GM12891 (cell line): ENCODE measurements around the gene SUN5.
"Not testable (repeated sequence)": the region's sequence is repeated elsewhere in the genome, so short reads cannot be mapped to it uniquely, and the experiment has no call there.

Experiments used
- DNase-seq: peaks from one replicate; pipeline ENCODE4 v3.0.0; 2011; ENCODE audit warnings: low spot score; ENCODE audit not compliant: insufficient read length
- FAIRE-seq: peaks from 2 replicates; lab custom pipeline; 2011; peaks lifted over from hg19 to GRCh38; lab: Jason Lieb, UNC
- PAX5 ChIP-seq: IDR thresholded peaks from 2 replicates; pipeline ENCODE4 v1.6.1; 2011; ENCODE audit warnings: low read length, moderate library complexity, mild to moderate bottlenecking; ENCODE audit not compliant: insufficient read depth, severe bottlenecking
- POLR2A ChIP-seq: IDR thresholded peaks from 2 replicates; pipeline ENCODE4 v1.6.1; 2011; ENCODE audit warnings: low read depth, low read length, control low read depth
- POLR2AphosphoS5 ChIP-seq: IDR thresholded peaks from 2 replicates; pipeline ENCODE4 v1.6.1; 2011; ENCODE audit warnings: low read depth, low read length, control low read depth
- POU2F2 ChIP-seq: IDR thresholded peaks from 2 replicates; pipeline ENCODE4 v1.6.1; 2011; ENCODE audit warnings: low read depth, mild to moderate bottlenecking, control low read depth, low read length, moderate library complexity
- SPI1 ChIP-seq: IDR thresholded peaks from 2 replicates; pipeline ENCODE4 v1.6.1; 2011; ENCODE audit warnings: low read depth, low read length, control low read depth
- TAF1 ChIP-seq: IDR thresholded peaks from 2 replicates; pipeline ENCODE4 v1.6.1; 2011; ENCODE audit warnings: low read depth, low read length, control low read depth

The SUN5 gene

GRCh38 chr20:32980131-32980941 lies 23.9 kb downstream of the SUN5 start:
- TF ChIP-seq PAX5 (no peak), SPI1 (no peak)
- DNase-seq, result no peak
- FAIRE-seq, result no peak

- TF ChIP-seq TAF1, result no peak
- no peak for TF ChIP-seq POU2F2
- TF ChIP-seq SPI1, result no peak
- no peak for TF ChIP-seq PAX5
- no peak for TF ChIP-seq POLR2AphosphoS5
- TF ChIP-seq POLR2A, result no peak
- FAIRE-seq, result no peak
- no peak for DNase-seq
These were observed 24.8 kb downstream of the SUN5 start for GRCh38 chr20:32979201-32979998.

- TF ChIP-seq POU2F2 (no peak), POLR2AphosphoS5 (no peak), POLR2A (no peak), TAF1 (no peak), SPI1 (no peak), PAX5 (no peak)
- FAIRE-seq (no peak), DNase-seq (no peak)
These were observed 26.3 kb downstream of the SUN5 start for GRCh38 chr20:32978009-32978335.

GRCh38 chr20:32977281-32978008 lies 26.8 kb downstream of the SUN5 start:
- DNase-seq (no peak), FAIRE-seq (no peak)
- TF ChIP-seq TAF1 (no peak), PAX5 (no peak), POLR2A (no peak), POU2F2 (no peak), POLR2AphosphoS5 (no peak), SPI1 (no peak)

GRCh38 chr20:32976746-32977145 lies 27.5 kb downstream of the SUN5 start:
- no peak for FAIRE-seq

GRCh38 chr20:32975698-32976674 lies 28.2 kb downstream of the SUN5 start:
- TF ChIP-seq POLR2A, result no peak
- FAIRE-seq (no peak), DNase-seq (no peak)

More at GRCh38 chr20:32976746-32977145, 27.5 kb downstream of the SUN5 start:
- TF ChIP-seq POLR2AphosphoS5 (no peak), POLR2A (no peak), TAF1 (no peak), SPI1 (no peak), POU2F2 (no peak), PAX5 (no peak)
- DNase-seq, result no peak

GRCh38 chr20:32975121-32975520 lies 29.1 kb downstream of the SUN5 start:
- not testable (repeated sequence) for DNase-seq, FAIRE-seq

GRCh38 chr20:32974204-32975064 lies 29.8 kb downstream of the SUN5 start:
- not testable (repeated sequence) for DNase-seq, FAIRE-seq
